ENCODE results near the gene CLPSL2.

DNA sequence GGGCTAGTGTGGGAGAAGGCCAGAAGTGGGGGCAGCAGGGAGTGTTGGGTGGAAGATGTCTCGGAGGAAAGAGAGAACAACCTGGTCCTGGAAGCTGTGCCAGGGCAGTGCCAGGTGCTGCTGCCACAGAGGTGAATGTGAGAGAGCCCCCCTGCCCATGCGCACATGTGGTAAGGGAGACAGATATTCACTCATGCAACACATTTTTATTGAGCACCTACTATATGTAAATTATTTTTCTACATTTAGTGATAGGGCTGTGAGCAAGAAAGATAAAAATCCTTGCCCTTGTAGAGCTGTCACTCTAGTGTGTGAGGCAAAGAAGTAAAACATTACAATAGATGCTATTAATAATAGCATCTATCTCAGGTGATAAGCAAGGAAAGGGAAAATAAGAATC, 4.9 kb downstream of the CLPSL2 start:
- TF ChIP-seq CTCF (IDR thresholded peaks at IDR 0.05) (no peak), POLR2A (IDR thresholded peaks at IDR 0.05) (no peak), EP300 (IDR thresholded peaks at IDR 0.05) (no peak)
